ENCODE measurements around the gene TNFRSF25.

The TNFRSF25 gene

DNA sequence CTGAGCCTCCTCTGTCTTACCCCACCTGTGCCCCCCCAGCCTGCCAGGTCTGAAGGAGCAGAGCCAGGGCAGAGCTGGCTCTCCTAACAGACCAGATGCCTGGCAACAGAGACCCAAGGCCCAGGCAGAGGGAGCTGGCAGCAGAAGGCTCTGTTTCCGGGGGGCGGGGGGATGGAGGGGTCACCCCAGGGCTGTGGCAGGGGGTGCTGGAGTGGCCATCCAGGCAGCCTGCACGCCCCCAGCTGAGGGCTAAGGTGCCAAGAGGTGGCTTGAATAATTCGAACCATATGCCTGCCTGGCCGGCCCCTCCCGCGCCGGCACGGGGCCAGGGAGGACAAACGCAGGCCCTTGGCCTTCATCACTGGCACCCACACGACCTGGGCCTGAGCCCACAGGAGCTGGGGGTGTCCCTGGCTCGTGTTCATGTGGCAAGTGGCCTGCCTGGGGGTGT lies 41.5 kb upstream of the TNFRSF25 start:
- no peak for TF ChIP-seq CTCF (IDR thresholded peaks at IDR 0.05; ENCODE audit: insufficient read depth, low read length, missing control alignments)
- ChIA-PET POLR2A (no interaction called here), CTCF (interaction anchor here (0.6 to 2.1 kb wide), 6 partner anchors 16 to 139 kb away, joined by 3 to 17 read pairs (median 3); partner anchors contain the start of genes NOL9, PLEKHG5 and TAS1R1)
- H3K4me3 ChIP-seq (ENCODE audit: low read depth, low read length): no peak overlapping the region
- no peak for DNase-seq (ENCODE audit: low read depth, low spot score)

- DNase-seq (ENCODE audit: low read depth, low spot score): no peak
- no peak for TF ChIP-seq CTCF (IDR thresholded peaks at IDR 0.05; ENCODE audit: insufficient read depth, low read length, missing control alignments)
- H3K4me3 ChIP-seq (ENCODE audit: low read depth, low read length): no peak overlapping the region
- ChIA-PET POLR2A (no interaction called here), CTCF (interaction anchor here (0.6 to 2.1 kb wide), 7 partner anchors 12 to 139 kb away, joined by 3 to 17 read pairs (median 3); partner anchors contain the start of genes NOL9, PLEKHG5 and TAS1R1)
Measured at GRCh38 chr1:6507037-6507428, 41.1 kb upstream of the TNFRSF25 start.

DNA sequence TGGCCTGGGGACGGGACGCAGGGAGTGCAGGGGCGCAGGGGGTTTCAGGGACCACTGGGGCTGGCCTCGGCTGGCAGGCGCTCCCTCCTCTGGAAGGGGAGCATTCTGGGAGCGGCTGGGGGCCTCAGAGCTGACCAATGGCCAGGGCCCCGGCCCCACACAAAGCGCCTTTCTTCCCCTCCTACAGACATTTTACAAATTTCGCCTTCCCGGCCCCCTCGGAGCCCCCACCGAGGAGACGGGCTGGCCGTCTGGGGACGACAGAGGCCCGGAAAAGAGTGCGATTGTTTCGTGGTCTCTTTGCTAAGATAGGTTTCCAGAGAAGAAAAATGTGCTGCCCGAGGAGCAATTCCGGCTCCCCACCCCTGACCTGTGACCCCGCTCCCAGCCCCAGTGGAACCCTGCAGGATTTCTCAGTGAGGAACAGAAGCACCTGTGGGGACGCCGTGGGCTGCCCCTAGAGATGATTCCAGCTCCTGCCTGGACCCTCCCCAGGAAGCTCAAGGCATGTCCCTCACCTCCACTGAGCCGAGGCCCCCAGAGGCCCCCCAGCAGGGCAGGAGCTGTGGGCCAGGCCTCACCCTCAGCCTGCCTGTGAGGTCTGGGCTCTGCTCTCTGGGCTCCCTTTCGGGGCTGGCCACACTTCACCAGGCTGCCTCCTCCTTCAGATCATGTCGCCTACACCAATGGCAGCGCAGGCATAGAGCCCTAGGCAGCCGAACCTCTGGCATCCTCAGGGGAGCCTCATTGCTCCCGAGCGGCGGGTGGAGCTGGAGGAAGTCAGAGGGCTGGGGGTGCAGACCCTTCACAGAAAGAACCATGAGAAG lies 40.5 kb upstream of the TNFRSF25 start:
- DNase-seq (ENCODE audit: low read depth, low spot score): no peak
- ChIA-PET CTCF (interaction anchor here (0.6 to 2.3 kb wide), 8 partner anchors 11 to 140 kb away, joined by 3 to 17 read pairs (median 3); partner anchors contain the start of genes NOL9, PLEKHG5 and TAS1R1), POLR2A (no interaction called here)
- no peak overlapping the region for H3K4me3 ChIP-seq (ENCODE audit: low read depth, low read length)
- TF ChIP-seq CTCF (IDR thresholded peaks at IDR 0.05; ENCODE audit: insufficient read depth, low read length, missing control alignments): no peak

DNA sequence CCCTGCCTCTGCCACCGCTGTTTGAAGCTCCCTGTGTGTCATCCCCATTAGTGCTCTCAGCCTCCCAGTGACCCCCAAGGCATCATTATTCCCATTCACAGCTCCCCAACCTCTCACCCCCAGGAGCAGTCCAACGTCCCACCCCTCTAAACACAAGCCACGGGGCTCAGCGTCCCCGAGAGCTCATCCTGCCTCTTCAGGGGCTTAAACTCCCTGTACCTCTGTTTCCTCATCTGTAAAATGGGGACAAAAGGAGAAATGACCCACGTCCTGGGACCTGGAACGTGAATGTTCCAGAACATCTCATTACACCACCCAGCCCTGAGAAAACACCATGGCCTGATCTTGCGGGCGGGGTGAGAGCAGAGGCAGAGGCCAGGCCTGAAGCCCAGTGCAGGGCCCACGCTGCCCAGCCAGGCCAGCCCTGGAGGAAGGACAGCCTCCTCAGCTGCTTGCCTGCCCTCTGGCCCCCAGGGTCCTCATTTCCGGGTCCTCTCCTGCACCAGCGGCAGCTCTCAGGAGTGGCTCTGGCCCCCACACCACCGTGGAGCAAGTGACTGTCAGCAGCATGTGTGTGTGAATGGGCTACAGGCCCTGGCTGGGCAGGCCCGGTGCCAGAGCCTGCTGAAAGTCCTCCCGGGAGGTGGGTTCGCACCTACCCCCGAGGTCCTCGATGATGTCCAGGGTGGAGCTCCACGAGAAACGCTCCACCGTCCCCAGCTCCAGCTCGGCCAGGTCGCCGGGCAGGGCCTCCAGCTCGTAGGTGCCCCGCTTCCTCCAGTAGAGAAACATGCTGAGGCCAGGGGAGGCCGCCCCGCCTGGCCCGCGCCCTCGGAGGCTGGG lies 39.6 kb upstream of the TNFRSF25 start:
- DNase-seq (ENCODE audit: low read depth, low spot score): no peak
- ChIA-PET POLR2A (no interaction called here), CTCF (interaction anchor here (1.0 to 8.4 kb wide), 3 partner anchors 15 to 25 kb away, joined by 3 to 96 read pairs (median 5); partner anchors contain the start of gene PLEKHG5)
- no peak overlapping the region for H3K4me3 ChIP-seq (ENCODE audit: low read depth, low read length)
- TF ChIP-seq CTCF (IDR thresholded peaks at IDR 0.05; ENCODE audit: insufficient read depth, low read length, missing control alignments): no peak

DNA sequence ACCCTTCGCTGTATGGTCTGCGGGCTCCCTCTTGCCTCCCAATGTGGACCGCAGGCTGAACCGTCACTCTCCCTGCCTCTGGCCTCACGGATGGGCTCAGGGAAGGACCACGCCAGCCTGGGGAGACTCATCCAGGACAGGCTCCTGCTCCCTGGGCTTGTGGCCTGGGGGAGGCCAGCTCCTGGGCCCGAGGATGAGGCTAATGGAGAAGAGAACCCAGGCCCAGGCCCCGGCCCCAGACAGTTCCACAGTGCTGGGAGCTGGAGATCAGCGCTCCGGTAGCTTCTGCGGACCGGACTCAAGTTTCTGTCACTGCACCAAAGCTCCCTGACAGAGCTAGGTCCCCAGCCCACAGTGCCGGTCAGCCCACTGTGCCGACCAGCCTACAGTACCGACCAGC lies 38.9 kb upstream of the TNFRSF25 start:
- no peak for DNase-seq (ENCODE audit: low read depth, low spot score)
- CTCF ChIA-PET: interaction anchor here (1.0 to 8.4 kb wide), 3 partner anchors 14 to 24 kb away, joined by 3 to 96 read pairs (median 5); partner anchors contain the start of gene PLEKHG5
- H3K4me3 ChIP-seq (ENCODE audit: low read depth, low read length): no peak overlapping the region
- TF ChIP-seq CTCF (IDR thresholded peaks at IDR 0.05; ENCODE audit: insufficient read depth, low read length, missing control alignments): no peak
- POLR2A ChIA-PET: no interaction called here

Measured in AG04449 (cell line).